HEK293 (cell line): ENCODE measurements around the gene PPA1.

Experiments used
- CTCF ChIA-PET: fragments of 350-600 bp; formaldehyde crosslinking; extraction: SDS; loops from one replicate; lab custom pipeline; 2021; ENCODE audit warnings: antibody characterized with exemption; lab: Yijun Ruan, JAX
- POLR2A ChIA-PET: fragments of 300-600 bp; formaldehyde crosslinking; extraction: SDS; loops from one replicate; lab custom pipeline; 2020; ENCODE audit warnings: antibody characterized with exemption, inconsistent platforms; lab: Yijun Ruan, JAX
- H3K27ac ChIP-seq: fragments of 200-500 bp; sonication (Bioruptor generic); 2 replicates; pipeline ENCODE4 v1.5.1; 2014; ENCODE audit warnings: low read depth, low read length, control low read depth, inconsistent platforms; ENCODE audit errors: extremely low read depth
- H3K36me3 ChIP-seq, 2 experiments: fragments of 200-500 bp in 1 of 2; sonication (Bioruptor generic) in 1 of 2; 1 replicate in 1 of 2; 2 replicates in 1 of 2; pipeline ENCODE4 v1.5.1; 2014 to 2017; ENCODE audit warnings: inconsistent platforms in 2 of 2, low read length in 2 of 2; ENCODE audit not compliant: control insufficient read depth in 2 of 2, insufficient read depth in 1 of 2
- H3K4me1 ChIP-seq: fragments of 200-500 bp; sonication (Bioruptor generic); 2 replicates; pipeline ENCODE4 v1.5.1; 2014; ENCODE audit warnings: mild to moderate bottlenecking, low read length, inconsistent platforms; ENCODE audit not compliant: control insufficient read depth, insufficient read depth
- H3K4me3 ChIP-seq: 2 replicates; pipeline ENCODE4 v1.5.1; 2011; ENCODE audit warnings: low read depth, mild to moderate bottlenecking, control low read depth, low read length, moderate library complexity
- H3K9me3 ChIP-seq: fragments of 200-500 bp; sonication (Bioruptor generic); 2 replicates; pipeline ENCODE4 v1.5.1; 2014; ENCODE audit warnings: low read depth, low read length, inconsistent platforms; ENCODE audit not compliant: control insufficient read depth, insufficient read depth
- EGR2 ChIP-seq: fragments of 450-650 bp; formaldehyde crosslinking; IDR thresholded peaks from 2 replicates; pipeline ENCODE4 v1.5.1; 2016; ENCODE audit warnings: low read depth, missing biosample characterization, missing genetic modification characterization
- ELK4 ChIP-seq: IDR thresholded peaks from 2 replicates; pipeline ENCODE4 v1.6.1; 2011; ENCODE audit warnings: mild to moderate bottlenecking, low read depth, low read length, borderline replicate concordance
- FEZF1 ChIP-seq: fragments of 450-650 bp; formaldehyde crosslinking; IDR thresholded peaks from 2 replicates; pipeline ENCODE4 v1.5.1; 2016; ENCODE audit warnings: missing biosample characterization, missing genetic modification characterization
- HOXC10 ChIP-seq: sonication (generic); formaldehyde crosslinking; IDR thresholded peaks from 2 replicates; pipeline ENCODE4 v1.8.1; 2023; ENCODE audit warnings: mild to moderate bottlenecking, missing genetic modification reagents
- KLF16 ChIP-seq: fragments of 450-650 bp; formaldehyde crosslinking; IDR thresholded peaks from 2 replicates; pipeline ENCODE4 v1.5.1; 2017; ENCODE audit warnings: missing biosample characterization, missing genetic modification characterization
- PRDM1 ChIP-seq: fragments of 450-650 bp; formaldehyde crosslinking; IDR thresholded peaks from 2 replicates; pipeline ENCODE4; 2016; ENCODE audit warnings: missing biosample characterization, missing genetic modification characterization
- PRDM6 ChIP-seq: fragments of 450-650 bp; formaldehyde crosslinking; IDR thresholded peaks from 2 replicates; pipeline ENCODE4 v1.5.1; 2017; ENCODE audit warnings: missing biosample characterization, missing genetic modification characterization
- RBAK ChIP-seq: fragments of 450-650 bp; formaldehyde crosslinking; IDR thresholded peaks from 2 replicates; pipeline ENCODE4 v1.5.1; 2016; ENCODE audit warnings: missing biosample characterization, missing genetic modification characterization
- SALL2 ChIP-seq: fragments of 450-650 bp; formaldehyde crosslinking; IDR thresholded peaks from 2 replicates; pipeline ENCODE4 v1.5.0; 2017; ENCODE audit warnings: missing biosample characterization, mild to moderate bottlenecking, missing genetic modification characterization, borderline replicate concordance
- SETDB1 ChIP-seq: IDR thresholded peaks from one replicate; pipeline ENCODE4 v1.6.1; 2017; ENCODE audit warnings: mild to moderate bottlenecking, low read length, moderate library complexity, mixed read lengths; ENCODE audit not compliant: insufficient read length
- SP3 ChIP-seq: fragments of 450-650 bp; formaldehyde crosslinking; IDR thresholded peaks from 2 replicates; pipeline ENCODE4 v1.5.1; 2016; ENCODE audit warnings: missing biosample characterization, missing genetic modification characterization
- ZBTB10 ChIP-seq: fragments of 450-650 bp; formaldehyde crosslinking; IDR thresholded peaks from 2 replicates; pipeline ENCODE4 v1.5.1; 2016; ENCODE audit warnings: missing biosample characterization, missing genetic modification characterization
- ZBTB49 ChIP-seq: fragments of 450-650 bp; formaldehyde crosslinking; IDR thresholded peaks from 2 replicates; pipeline ENCODE4 v1.5.1; 2016; ENCODE audit warnings: missing biosample characterization, missing genetic modification characterization, low read depth
- ZFP37 ChIP-seq: fragments of 450-650 bp; formaldehyde crosslinking; IDR thresholded peaks from 2 replicates; pipeline ENCODE4 v1.5.1; 2016; ENCODE audit warnings: missing biosample characterization, missing genetic modification characterization
- ZIC2 ChIP-seq: fragments of 450-650 bp; formaldehyde crosslinking; IDR thresholded peaks from 2 replicates; pipeline ENCODE4 v1.5.1; 2016; ENCODE audit warnings: missing biosample characterization, missing genetic modification characterization
- ZNF146 ChIP-seq: fragments of 450-650 bp; formaldehyde crosslinking; IDR thresholded peaks from 2 replicates; pipeline ENCODE4 v1.5.1; 2016; ENCODE audit warnings: missing biosample characterization, missing genetic modification characterization
- ZNF2 ChIP-seq: fragments of 450-650 bp; formaldehyde crosslinking; IDR thresholded peaks from 2 replicates; pipeline ENCODE4 v1.5.1; 2016; ENCODE audit warnings: missing biosample characterization, missing genetic modification characterization
- ZNF211 ChIP-seq: fragments of 450-650 bp; formaldehyde crosslinking; IDR thresholded peaks from 2 replicates; pipeline ENCODE4 v1.5.1; 2016; ENCODE audit warnings: low read depth, missing biosample characterization, missing genetic modification characterization
- ZNF341 ChIP-seq: fragments of 450-650 bp; formaldehyde crosslinking; IDR thresholded peaks from 2 replicates; pipeline ENCODE4; 2016; ENCODE audit warnings: low read depth, missing biosample characterization, missing genetic modification characterization
- ZNF416 ChIP-seq: fragments of 450-650 bp; formaldehyde crosslinking; IDR thresholded peaks from 2 replicates; pipeline ENCODE4 v1.5.1; 2016; ENCODE audit warnings: missing biosample characterization, missing genetic modification characterization
- ZNF433 ChIP-seq: fragments of 450-650 bp; formaldehyde crosslinking; IDR thresholded peaks from 2 replicates; pipeline ENCODE4 v1.5.1; 2016; ENCODE audit warnings: missing biosample characterization, missing genetic modification characterization, low read depth
- ZNF473 ChIP-seq: fragments of 450-650 bp; formaldehyde crosslinking; IDR thresholded peaks from 2 replicates; pipeline ENCODE4 v1.5.1; 2017; ENCODE audit warnings: missing biosample characterization, missing genetic modification characterization
- ZNF48 ChIP-seq: fragments of 450-650 bp; formaldehyde crosslinking; IDR thresholded peaks from 2 replicates; pipeline ENCODE4 v1.5.1; 2016; ENCODE audit warnings: missing biosample characterization, missing genetic modification characterization
- ZNF530 ChIP-seq: fragments of 450-650 bp; formaldehyde crosslinking; IDR thresholded peaks from 2 replicates; pipeline ENCODE4 v1.5.1; 2016; ENCODE audit warnings: low read depth, missing biosample characterization, missing genetic modification characterization
- ZNF596 ChIP-seq: fragments of 450-650 bp; IDR thresholded peaks from 2 replicates; pipeline ENCODE4 v1.5.0; 2018; ENCODE audit warnings: missing biosample characterization, mild to moderate bottlenecking, missing genetic modification characterization, moderate library complexity
- ZNF692 ChIP-seq: fragments of 450-650 bp; formaldehyde crosslinking; IDR thresholded peaks from 2 replicates; pipeline ENCODE4 v1.5.1; 2016; ENCODE audit warnings: missing biosample characterization, missing genetic modification characterization
- ZNF791 ChIP-seq: fragments of 450-650 bp; formaldehyde crosslinking; IDR thresholded peaks from 2 replicates; pipeline ENCODE4 v1.5.1; 2016; ENCODE audit warnings: missing biosample characterization, missing genetic modification characterization
- ZNF843 ChIP-seq: fragments of 450-650 bp; formaldehyde crosslinking; IDR thresholded peaks from 2 replicates; pipeline ENCODE4 v1.5.1; 2016; ENCODE audit warnings: missing biosample characterization, missing genetic modification characterization

The PPA1 gene

GRCh38 chr10:70169649-70170364 is 63.4 kb downstream of the PPA1 start (continued):
- no peak for TF ChIP-seq ZBTB49 (tag by site-specific recombination)
- TF ChIP-seq ZNF146 (tag by site-specific recombination), result no peak
- no peak for TF ChIP-seq SETDB1
- TF ChIP-seq ZNF433, result no peak
- TF ChIP-seq ZNF843 (tag by site-specific recombination), result no peak
- TF ChIP-seq ZNF2 (tag by site-specific recombination), result no peak
- no peak for TF ChIP-seq HOXC10
- no peak for TF ChIP-seq SALL2
- TF ChIP-seq FEZF1, result no peak
- no peak for TF ChIP-seq ZNF596 (tag by site-specific recombination)

- TF ChIP-seq PRDM1 (tag by site-specific recombination) (no peak), ZNF341 (tag by site-specific recombination) (no peak), RBAK (no peak), ZBTB10 (no peak), ZNF791 (tag by site-specific recombination) (no peak), ZNF48 (tag by site-specific recombination) (no peak), ZNF473 (tag by site-specific recombination) (no peak), ZIC2 (tag by site-specific recombination) (no peak), PRDM6 (tag by site-specific recombination) (no peak), ZNF211 (tag by site-specific recombination) (no peak), KLF16 (tag by site-specific recombination) (no peak), SP3 (tag by site-specific recombination) (no peak), ZNF416 (no peak), ELK4 (no peak), ZNF692 (no peak), ZFP37 (tag by site-specific recombination) (no peak), ZNF530 (tag by site-specific recombination) (no peak), EGR2 (tag by site-specific recombination) (no peak)
- Histone ChIP-seq H3K9me3 (no peaks in the 10 kb centered on the region), H3K4me3 (peak overlapping the region; percentile 87), H3K27ac (no peak overlapping the region), H3K4me1 (0 out of 2 replicates have a peak, but pooled peaks cover 4% of the 10 kb centered on the region), H3K36me3 (peaks cover 4 to 31% of the 10 kb centered on the region in 2 experiments; a peak in 2 of 3 replicates)
- POLR2A ChIA-PET, result interaction anchor here (4.9 kb wide), 1 partner anchor 23 kb away, joined by 81 read pairs; the partner anchor contains the start of gene TYSND1
- CTCF ChIA-PET, result interaction anchor here (1.1 to 3.3 kb wide), 2 partner anchors 22 to 196 kb away, joined by 5 to 14 read pairs; partner anchors contain the start of gene TYSND1
These were observed 64.2 kb downstream of the PPA1 start for GRCh38 chr10:70169011-70169410.
